ENCODE data around the gene MVB12A. TPM values are rescaled to one million over a fixed set of nuclear protein-coding genes. Genes with fewer than 3 reads are reported as not detected.

The MVB12A gene
- total and polyA plus RNA-seq, 2 experiments from 2014 or later = 36.6 to 60.3 TPM

DNA sequence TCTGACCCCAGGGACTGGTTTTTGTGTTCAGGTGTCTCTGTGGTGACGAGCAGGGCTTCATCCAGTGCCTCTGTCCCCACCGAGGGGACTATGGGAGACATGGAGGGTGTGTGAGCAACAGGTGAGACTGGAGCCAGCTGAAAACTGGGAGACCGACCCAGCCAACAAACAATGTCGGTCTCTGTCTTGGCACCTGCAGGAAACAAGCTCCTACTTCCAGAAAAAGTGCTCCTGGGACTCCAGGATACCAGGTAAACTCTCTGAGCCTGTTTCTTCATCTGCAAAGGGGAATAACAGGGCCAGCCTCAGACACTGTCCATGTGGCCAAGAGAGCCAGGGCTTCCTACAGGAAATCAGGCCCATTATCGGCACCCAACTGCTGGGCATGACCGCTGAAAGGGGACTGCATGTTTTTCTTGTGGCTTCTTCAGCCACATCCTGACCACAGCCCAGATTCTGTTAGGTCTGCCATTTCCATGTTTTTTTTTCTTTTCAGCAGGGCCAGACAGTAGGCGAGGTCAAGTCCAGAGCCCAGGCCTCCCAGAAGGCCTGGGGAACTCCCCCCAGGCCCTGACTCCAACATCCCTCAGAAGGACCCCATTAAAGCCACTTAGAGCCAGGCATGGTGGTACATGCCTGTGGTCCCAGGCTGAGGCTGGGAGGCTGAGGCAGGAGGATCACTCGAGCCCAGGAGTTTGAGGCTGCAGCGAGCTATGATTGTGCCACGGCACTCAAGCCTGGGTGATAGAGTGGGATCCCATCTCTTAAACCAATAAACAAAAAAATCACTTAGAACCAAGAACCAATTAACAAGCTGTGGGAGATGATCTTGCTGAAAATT, 13.6 kb upstream of the MVB12A start (continued):
- TF ChIP-seq NANOG (IDR thresholded peaks at IDR 0.05; ENCODE audit: borderline replicate concordance) = no peak
- TF ChIP-seq JUNB (IDR thresholded peaks at IDR 0.05; ENCODE audit: unreplicated experiment) = no peak
- TF ChIP-seq REST (IDR thresholded peaks at IDR 0.05; ENCODE audit: unreplicated experiment) = no peak

- no peak for DNase-seq (ENCODE audit: low spot score)
- H3K4me2 ChIP-seq = no peak overlapping the region
- Mint-ChIP-seq H3K27me3 (ENCODE audit: insufficient read depth, low read depth, poor library complexity) (peaks cover 4% of the 10 kb centered on the region), H3K36me3 (ENCODE audit: low read depth) (peaks cover 4% of the 10 kb centered on the region; the same call in 2 of the 3 replicates), H3K4me1 (peaks cover 28% of the 10 kb centered on the region), H3K9me3 (no peaks in the 10 kb centered on the region), H3K27ac (no peak overlapping the region), H3K4me3 (peak overlapping the region; percentile 24; the same call in 1 of the 3 replicates)
- no peak for ATAC-seq
- no peaks in the 10 kb centered on the region for H3K36me3 ChIP-seq (ENCODE audit: insufficient read depth)
- H3K4me1 ChIP-seq (ENCODE audit: insufficient read depth) = peaks cover 20% of the 10 kb centered on the region
- no peak overlapping the region for H3K27ac ChIP-seq (ENCODE audit: low read depth)
- H3K79me2 ChIP-seq (replicated peaks; ENCODE audit: insufficient read depth) = no peaks in the 10 kb centered on the region
- H3K4me3 ChIP-seq = no peak overlapping the region
- H3K9me2 ChIP-seq (ENCODE audit: insufficient read depth) = no peaks in the 10 kb centered on the region
- no peaks in the 10 kb centered on the region for H3K27me3 ChIP-seq (ENCODE audit: insufficient read depth)
- no peaks in the 10 kb centered on the region for H4K20me1 ChIP-seq (replicated peaks; ENCODE audit: insufficient read depth)
- 0 out of 2 replicates have a peak, but pooled peaks cover 7% of the 10 kb centered on the region for H3F3A ChIP-seq (replicated peaks; ENCODE audit: low read depth)
- H2AFZ ChIP-seq = no peak overlapping the region
- TF ChIP-seq, protein P1, sequence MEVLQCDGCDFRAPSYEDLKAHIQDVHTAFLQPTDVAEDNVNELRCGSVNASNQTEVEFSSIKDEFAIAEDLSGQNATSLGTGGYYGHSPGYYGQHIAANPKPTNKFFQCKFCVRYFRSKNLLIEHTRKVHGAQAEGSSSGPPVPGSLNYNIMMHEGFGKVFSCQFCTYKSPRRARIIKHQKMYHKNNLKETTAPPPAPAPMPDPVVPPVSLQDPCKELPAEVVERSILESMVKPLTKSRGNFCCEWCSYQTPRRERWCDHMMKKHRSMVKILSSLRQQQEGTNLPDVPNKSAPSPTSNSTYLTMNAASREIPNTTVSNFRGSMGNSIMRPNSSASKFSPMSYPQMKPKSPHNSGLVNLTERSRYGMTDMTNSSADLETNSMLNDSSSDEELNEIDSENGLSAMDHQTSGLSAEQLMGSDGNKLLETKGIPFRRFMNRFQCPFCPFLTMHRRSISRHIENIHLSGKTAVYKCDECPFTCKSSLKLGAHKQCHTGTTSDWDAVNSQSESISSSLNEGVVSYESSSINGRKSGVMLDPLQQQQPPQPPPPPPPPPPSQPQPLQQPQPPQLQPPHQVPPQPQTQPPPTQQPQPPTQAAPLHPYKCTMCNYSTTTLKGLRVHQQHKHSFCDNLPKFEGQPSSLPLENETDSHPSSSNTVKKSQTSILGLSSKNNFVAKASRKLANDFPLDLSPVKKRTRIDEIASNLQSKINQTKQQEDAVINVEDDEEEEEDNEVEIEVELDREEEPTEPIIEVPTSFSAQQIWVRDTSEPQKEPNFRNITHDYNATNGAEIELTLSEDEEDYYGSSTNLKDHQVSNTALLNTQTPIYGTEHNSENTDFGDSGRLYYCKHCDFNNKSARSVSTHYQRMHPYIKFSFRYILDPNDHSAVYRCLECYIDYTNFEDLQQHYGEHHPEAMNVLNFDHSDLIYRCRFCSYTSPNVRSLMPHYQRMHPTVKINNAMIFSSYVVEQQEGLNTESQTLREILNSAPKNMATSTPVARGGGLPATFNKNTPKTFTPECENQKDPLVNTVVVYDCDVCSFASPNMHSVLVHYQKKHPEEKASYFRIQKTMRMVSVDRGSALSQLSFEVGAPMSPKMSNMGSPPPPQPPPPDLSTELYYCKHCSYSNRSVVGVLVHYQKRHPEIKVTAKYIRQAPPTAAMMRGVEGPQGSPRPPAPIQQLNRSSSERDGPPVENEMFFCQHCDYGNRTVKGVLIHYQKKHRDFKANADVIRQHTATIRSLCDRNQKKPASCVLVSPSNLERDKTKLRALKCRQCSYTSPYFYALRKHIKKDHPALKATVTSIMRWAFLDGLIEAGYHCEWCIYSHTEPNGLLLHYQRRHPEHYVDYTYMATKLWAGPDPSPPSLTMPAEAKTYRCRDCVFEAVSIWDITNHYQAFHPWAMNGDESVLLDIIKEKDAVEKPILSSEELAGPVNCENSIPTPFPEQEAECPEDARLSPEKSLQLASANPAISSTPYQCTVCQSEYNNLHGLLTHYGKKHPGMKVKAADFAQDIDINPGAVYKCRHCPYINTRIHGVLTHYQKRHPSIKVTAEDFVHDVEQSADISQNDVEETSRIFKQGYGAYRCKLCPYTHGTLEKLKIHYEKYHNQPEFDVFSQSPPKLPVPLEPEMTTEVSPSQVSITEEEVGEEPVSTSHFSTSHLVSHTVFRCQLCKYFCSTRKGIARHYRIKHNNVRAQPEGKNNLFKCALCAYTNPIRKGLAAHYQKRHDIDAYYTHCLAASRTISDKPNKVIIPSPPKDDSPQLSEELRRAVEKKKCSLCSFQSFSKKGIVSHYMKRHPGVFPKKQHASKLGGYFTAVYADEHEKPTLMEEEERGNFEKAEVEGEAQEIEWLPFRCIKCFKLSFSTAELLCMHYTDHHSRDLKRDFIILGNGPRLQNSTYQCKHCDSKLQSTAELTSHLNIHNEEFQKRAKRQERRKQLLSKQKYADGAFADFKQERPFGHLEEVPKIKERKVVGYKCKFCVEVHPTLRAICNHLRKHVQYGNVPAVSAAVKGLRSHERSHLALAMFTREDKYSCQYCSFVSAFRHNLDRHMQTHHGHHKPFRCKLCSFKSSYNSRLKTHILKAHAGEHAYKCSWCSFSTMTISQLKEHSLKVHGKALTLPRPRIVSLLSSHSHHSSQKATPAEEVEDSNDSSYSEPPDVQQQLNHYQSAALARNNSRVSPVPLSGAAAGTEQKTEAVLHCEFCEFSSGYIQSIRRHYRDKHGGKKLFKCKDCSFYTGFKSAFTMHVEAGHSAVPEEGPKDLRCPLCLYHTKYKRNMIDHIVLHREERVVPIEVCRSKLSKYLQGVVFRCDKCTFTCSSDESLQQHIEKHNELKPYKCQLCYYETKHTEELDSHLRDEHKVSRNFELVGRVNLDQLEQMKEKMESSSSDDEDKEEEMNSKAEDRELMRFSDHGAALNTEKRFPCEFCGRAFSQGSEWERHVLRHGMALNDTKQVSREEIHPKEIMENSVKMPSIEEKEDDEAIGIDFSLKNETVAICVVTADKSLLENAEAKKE (CRISPR knock-in tag; IDR thresholded peaks at IDR 0.05) = no peak
- TF ChIP-seq ETS1 (IDR thresholded peaks at IDR 0.05) = no peak
- no peak for TF ChIP-seq STAT1 (IDR thresholded peaks at IDR 0.05; ENCODE audit: unreplicated experiment)
- no peak for TF ChIP-seq NANOG (IDR thresholded peaks at IDR 0.05; ENCODE audit: borderline replicate concordance)
- no peak for TF ChIP-seq CREB1 (CRISPR knock-in tag; IDR thresholded peaks at IDR 0.05; ENCODE audit: low read depth)
- TF ChIP-seq ZNF114 (CRISPR knock-in tag; IDR thresholded peaks at IDR 0.05) = no peak
- no peak for TF ChIP-seq EZH2phosphoT487 (IDR thresholded peaks at IDR 0.05; ENCODE audit: unreplicated experiment)
- TF ChIP-seq, protein P2, sequence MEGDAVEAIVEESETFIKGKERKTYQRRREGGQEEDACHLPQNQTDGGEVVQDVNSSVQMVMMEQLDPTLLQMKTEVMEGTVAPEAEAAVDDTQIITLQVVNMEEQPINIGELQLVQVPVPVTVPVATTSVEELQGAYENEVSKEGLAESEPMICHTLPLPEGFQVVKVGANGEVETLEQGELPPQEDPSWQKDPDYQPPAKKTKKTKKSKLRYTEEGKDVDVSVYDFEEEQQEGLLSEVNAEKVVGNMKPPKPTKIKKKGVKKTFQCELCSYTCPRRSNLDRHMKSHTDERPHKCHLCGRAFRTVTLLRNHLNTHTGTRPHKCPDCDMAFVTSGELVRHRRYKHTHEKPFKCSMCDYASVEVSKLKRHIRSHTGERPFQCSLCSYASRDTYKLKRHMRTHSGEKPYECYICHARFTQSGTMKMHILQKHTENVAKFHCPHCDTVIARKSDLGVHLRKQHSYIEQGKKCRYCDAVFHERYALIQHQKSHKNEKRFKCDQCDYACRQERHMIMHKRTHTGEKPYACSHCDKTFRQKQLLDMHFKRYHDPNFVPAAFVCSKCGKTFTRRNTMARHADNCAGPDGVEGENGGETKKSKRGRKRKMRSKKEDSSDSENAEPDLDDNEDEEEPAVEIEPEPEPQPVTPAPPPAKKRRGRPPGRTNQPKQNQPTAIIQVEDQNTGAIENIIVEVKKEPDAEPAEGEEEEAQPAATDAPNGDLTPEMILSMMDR (conservative IDR thresholded peaks at IDR 0.05; ENCODE audit: low read depth in 2 of 2) = no peak
- TF ChIP-seq JUNB (IDR thresholded peaks at IDR 0.05; ENCODE audit: unreplicated experiment) = no peak
Measured at GRCh38 chr19:17406887-17407196, 13.0 kb upstream of the MVB12A start.
